MM.1S (cell line): ENCODE results near the gene SIRT6.

Experiments
- CTCF ChIP-seq: fragments of 300-600 bp; sonication (generic); IDR thresholded peaks from 2 replicates; pipeline ENCODE4 v1.5.1; 2016; ENCODE audit warnings: antibody characterized with exemption, low read length, mixed read lengths
- EZH2 ChIP-seq: fragments of 300-600 bp; sonication (generic); optimal IDR thresholded peaks from 2 replicates; pipeline ENCODE3; 2017; ENCODE audit warnings: low read depth, mild to moderate bottlenecking, antibody characterized with exemption, low read length, mixed read lengths
- EZH2phosphoT487 ChIP-seq: fragments of 300-600 bp; sonication (generic); IDR thresholded peaks from 2 replicates; pipeline ENCODE4 v1.6.1; 2018; ENCODE audit warnings: antibody characterized with exemption, low read length

DNA sequence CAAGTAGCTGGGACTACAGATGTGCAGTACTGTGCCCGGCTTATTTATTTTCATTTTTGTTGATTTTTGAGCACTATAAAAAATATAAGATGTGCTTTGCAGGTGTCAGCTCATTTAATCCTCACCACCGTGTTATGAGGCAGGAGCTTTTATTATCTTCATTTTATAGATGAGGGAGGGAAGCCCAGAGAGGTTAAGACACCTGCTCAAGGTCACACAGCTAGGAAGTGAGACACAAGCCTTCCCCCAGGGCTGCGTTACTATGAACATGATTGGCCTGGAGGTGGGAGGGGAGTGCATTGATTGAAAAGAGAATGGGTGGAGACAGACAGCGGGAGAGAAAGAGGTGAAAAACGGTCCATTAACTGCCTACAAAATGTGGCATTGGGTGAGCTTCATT is 7.3 kb upstream of the SIRT6 start:
- TF ChIP-seq CTCF (no peak), EZH2phosphoT487 (no peak), EZH2 (no peak)
